Right lobe of liver (tissue), 4 donors: ENCODE measurements around the gene MAP3K9.

ENCODE experiments used
- CTCF ChIP-seq, 4 donors: fragments of 200-600 bp in 3 of 4; fragments of 450-650 bp in 1 of 4; IDR thresholded peaks; one replicate each; pipeline versions ENCODE4 v1.5.1 to v1.8.0; 2016 to 2022; ENCODE audit warnings: antibody characterized with exemption in 4 of 4, mild to moderate bottlenecking in 2 of 4
- POLR2A ChIP-seq: fragments of 450-650 bp; IDR thresholded peaks from one replicate; pipeline ENCODE4 v1.6.1; 2017; ENCODE audit warnings: antibody characterized with exemption, mild to moderate bottlenecking
- donor health status: DM: no; HTN: no; CAD: no.
- donor health status: DM: no; HTN: no; CAD: no.
- donor health status: DM: no; HTN: yes; CAD: no.

GRCh38 chr14:70711451-70711850 lies 97.9 kb downstream of the MAP3K9 start:
- TF ChIP-seq CTCF (IDR thresholded peaks at IDR 0.05) (no peak), POLR2A (no peak)
